Measurements from ENCODE around the gene GNA12.

DNA sequence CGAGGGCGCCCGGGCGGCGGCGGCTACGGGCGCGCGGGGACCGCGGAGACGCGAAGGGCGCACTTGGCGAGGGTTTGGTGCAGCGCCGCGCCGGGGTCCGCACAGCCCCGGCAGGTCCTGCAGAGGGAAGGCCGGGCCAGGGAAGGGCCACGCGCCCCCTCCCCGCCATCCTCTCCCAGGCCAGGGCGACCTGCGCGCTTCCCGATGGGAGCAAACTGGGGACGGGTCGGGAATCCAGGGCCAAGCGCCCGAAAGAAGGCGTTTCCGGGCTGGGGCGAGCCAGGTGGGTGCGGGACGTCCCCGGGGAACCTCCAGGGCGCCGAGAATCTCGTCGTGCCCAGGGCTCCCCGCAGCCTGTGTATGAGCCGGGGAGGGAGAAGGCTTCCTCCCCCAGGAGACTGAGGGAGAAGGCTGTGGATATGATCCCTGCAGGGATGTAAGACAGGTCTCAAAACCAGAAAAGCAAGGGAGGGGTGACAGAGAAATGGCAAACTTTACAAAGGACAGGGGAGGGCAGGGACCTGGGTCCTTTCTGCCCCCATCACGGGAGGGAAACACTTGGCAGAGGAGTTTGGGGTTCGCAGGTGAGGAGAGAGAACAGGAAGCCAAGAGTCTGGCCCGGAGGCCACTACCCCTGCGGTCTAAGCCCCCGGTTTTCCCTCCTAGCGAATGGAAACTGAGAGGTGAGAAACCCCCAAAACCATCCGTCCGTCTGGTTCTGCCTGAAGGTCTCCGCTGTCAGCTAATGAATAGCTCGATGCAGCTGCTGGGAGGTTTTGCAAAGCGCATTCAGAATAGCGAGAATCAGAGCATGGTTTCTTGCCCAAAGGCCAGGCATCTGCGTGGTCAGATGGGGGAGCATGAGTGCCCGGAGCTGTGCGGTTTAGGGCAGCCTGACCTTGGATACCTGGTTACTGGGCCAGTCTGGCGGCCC is 155.4 kb downstream of the GNA12 start:
- TF ChIP-seq, protein P1, sequence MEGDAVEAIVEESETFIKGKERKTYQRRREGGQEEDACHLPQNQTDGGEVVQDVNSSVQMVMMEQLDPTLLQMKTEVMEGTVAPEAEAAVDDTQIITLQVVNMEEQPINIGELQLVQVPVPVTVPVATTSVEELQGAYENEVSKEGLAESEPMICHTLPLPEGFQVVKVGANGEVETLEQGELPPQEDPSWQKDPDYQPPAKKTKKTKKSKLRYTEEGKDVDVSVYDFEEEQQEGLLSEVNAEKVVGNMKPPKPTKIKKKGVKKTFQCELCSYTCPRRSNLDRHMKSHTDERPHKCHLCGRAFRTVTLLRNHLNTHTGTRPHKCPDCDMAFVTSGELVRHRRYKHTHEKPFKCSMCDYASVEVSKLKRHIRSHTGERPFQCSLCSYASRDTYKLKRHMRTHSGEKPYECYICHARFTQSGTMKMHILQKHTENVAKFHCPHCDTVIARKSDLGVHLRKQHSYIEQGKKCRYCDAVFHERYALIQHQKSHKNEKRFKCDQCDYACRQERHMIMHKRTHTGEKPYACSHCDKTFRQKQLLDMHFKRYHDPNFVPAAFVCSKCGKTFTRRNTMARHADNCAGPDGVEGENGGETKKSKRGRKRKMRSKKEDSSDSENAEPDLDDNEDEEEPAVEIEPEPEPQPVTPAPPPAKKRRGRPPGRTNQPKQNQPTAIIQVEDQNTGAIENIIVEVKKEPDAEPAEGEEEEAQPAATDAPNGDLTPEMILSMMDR (IDR thresholded peaks at IDR 0.05; ENCODE audit: low read length), result no peak
- no peak for TF ChIP-seq EZH2phosphoT487 (IDR thresholded peaks at IDR 0.05; ENCODE audit: low read length)

All from MM.1S (cell line).